PC-3 (cell line): ENCODE measurements around the gene MXD1. TPM values are rescaled to one million over a fixed set of nuclear protein-coding genes. Genes with fewer than 3 reads are reported as not detected.

ENCODE experiments used
- ATAC-seq: fragments of 200-7000 bp; cut with Tn5 transposase; 2 replicates; pipeline ENCODE4 v1.9.1; 2020; ENCODE audit warnings: mild to moderate bottlenecking, moderate library complexity
- BruUV-seq: library from RNA; stranded (reverse); fragments of 400-500 nt; replicated peaks from 2 replicates; lab custom pipeline; 2021; lab: Mats Ljungman, UMichigan
- CTCF ChIA-PET: fragments of 300-600 bp; sonication (Branson Sonifier 250); formaldehyde crosslinking; loops from one replicate; lab custom pipeline; 2022; ENCODE audit warnings: antibody characterized with exemption; lab: Charles Lee
- POLR2A ChIA-PET: fragments of 300-600 bp; sonication (Branson Sonifier 250); formaldehyde crosslinking; loops from one replicate; lab custom pipeline; 2022; ENCODE audit warnings: antibody characterized with exemption; ENCODE audit not compliant: unreplicated experiment; lab: Charles Lee
- DNase-seq: peaks from one replicate; pipeline ENCODE4 v3.0.0-alpha.2; 2015
- H2AFZ ChIP-seq: fragments of 300-600 bp; sonication (generic); 2 replicates; pipeline ENCODE4 v1.6.0; 2016; ENCODE audit warnings: antibody characterized with exemption, low read length
- H3F3A ChIP-seq: fragments of 300-600 bp; sonication (generic); one replicate; pipeline ENCODE4 v1.6.0; 2017; ENCODE audit warnings: antibody characterized with exemption, low read length, control low read depth, mild to moderate bottlenecking; ENCODE audit not compliant: unreplicated experiment
- H3K27ac ChIP-seq: fragments of 300-600 bp; sonication (generic); 2 replicates; pipeline ENCODE4 v1.5.1; 2016; ENCODE audit warnings: mild to moderate bottlenecking, low read length
- H3K27me3 ChIP-seq: fragments of 300-600 bp; sonication (generic); 2 replicates; pipeline ENCODE4 v1.6.1; 2016; ENCODE audit warnings: low read length, mixed read lengths
- H3K36me3 ChIP-seq: fragments of 300-600 bp; sonication (generic); 2 replicates; pipeline ENCODE4 v1.6.1; 2016; ENCODE audit warnings: low read depth, mixed run types, low read length, mixed read lengths
- H3K4me1 ChIP-seq: fragments of 300-600 bp; sonication (generic); 2 replicates; pipeline ENCODE4 v1.5.1; 2016; ENCODE audit warnings: low read length; ENCODE audit not compliant: insufficient read depth
- H3K4me2 ChIP-seq: fragments of 300-600 bp; sonication (generic); 2 replicates; pipeline ENCODE4 v1.6.0; 2016; ENCODE audit warnings: low read length
- H3K4me3 ChIP-seq: fragments of 300-600 bp; sonication (generic); 2 replicates; pipeline ENCODE4 v1.5.1; 2016; ENCODE audit warnings: mild to moderate bottlenecking, low read length, mixed read lengths
- H3K79me2 ChIP-seq: fragments of 300-600 bp; sonication (generic); 2 replicates; pipeline ENCODE4 v1.6.1; 2017; ENCODE audit warnings: low read length, mixed read lengths
- H3K9ac ChIP-seq: fragments of 300-600 bp; sonication (generic); 2 replicates; pipeline ENCODE4 v1.6.0; 2016; ENCODE audit warnings: mild to moderate bottlenecking, low read length
- H3K9me2 ChIP-seq: fragments of 300-600 bp; sonication (generic); replicated peaks from 2 replicates; pipeline ENCODE4 v1.6.1; 2016; ENCODE audit warnings: mixed run types, low read length, mixed read lengths
- H3K9me3 ChIP-seq: fragments of 300-600 bp; sonication (generic); 2 replicates; pipeline ENCODE4 v1.6.1; 2016; ENCODE audit warnings: low read length, mixed read lengths
- H4K20me1 ChIP-seq: fragments of 300-600 bp; sonication (generic); 2 replicates; pipeline ENCODE4 v1.6.1; 2016; ENCODE audit warnings: low read length, mixed read lengths
- EZH2 ChIP-seq: fragments of 300-600 bp; sonication (generic); IDR thresholded peaks from one replicate; pipeline ENCODE4 v1.6.1; 2017; ENCODE audit warnings: antibody characterized with exemption, mild to moderate bottlenecking, low read length; ENCODE audit not compliant: unreplicated experiment
- EZH2phosphoT487 ChIP-seq: fragments of 300-600 bp; sonication (generic); IDR thresholded peaks from 2 replicates; pipeline ENCODE4 v1.6.1; 2018; ENCODE audit warnings: mild to moderate bottlenecking, antibody characterized with exemption, low read length, borderline replicate concordance
- intact Hi-C: fragments of 100-400 bp; cut with micrococcal nuclease; formaldehyde crosslinking; loops from 2 replicates; pipeline ENCODE4 v1.9.0; 2023
- total RNA-seq: library from RNA; depleted of rRNA; stranded (reverse); fragments of >200 nt; gene quantifications from 2 replicates; pipeline ENCODE4 v1.2.3, GENCODE V29; 2014
- TF ChIP-seq, protein P1 (sequence below): fragments of 300-600 bp; sonication (generic); conservative IDR thresholded peaks from 2 replicates; pipeline ENCODE4 v1.5.1; 2017; ENCODE audit warnings: antibody characterized with exemption, low read depth, mild to moderate bottlenecking, low read length

The MXD1 gene
- total RNA-seq, 1 experiment from 2014 or later: 6.8 TPM

DNA sequence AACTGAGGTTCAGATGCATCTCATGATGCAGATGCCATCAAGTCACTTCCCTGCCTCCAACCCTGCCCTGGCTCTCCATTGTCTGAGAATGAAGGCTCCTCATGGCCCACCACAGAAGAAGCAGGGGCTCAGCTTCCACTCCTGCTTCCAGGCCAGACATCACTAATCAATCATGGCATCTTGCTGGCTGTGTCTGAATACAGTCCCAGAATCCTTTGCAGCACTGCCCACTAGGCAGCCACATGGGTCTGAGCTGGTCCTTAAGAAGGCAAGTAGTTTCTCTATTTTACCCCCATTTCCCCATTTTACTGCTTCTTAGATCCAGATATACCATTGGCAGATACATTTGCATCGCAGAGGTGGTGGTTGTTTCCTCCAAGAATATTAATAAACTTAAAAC, 39.2 kb downstream of the MXD1 start:
- Histone ChIP-seq H3K27me3 (no peaks in the 10 kb centered on the region), H3K79me2 (no peaks in the 10 kb centered on the region), H3K4me2 (no peak overlapping the region), H3K36me3 (no peaks in the 10 kb centered on the region), H3K9ac (no peak overlapping the region), H3F3A (no peaks in the 10 kb centered on the region), H3K4me3 (no peak overlapping the region), H4K20me1 (no peaks in the 10 kb centered on the region), H3K9me3 (no peaks in the 10 kb centered on the region), H3K4me1 (no peaks in the 10 kb centered on the region), H3K27ac (no peak overlapping the region), H2AFZ (no peak overlapping the region), H3K9me2 (no peaks in the 10 kb centered on the region)
- ATAC-seq (no peak), DNase-seq (no peak)
- intact Hi-C loops: no loop called here
- no TSS peak for BruUV-seq
- ChIA-PET POLR2A (no interaction called here), CTCF (no interaction called here)
- TF ChIP-seq, protein P1, sequence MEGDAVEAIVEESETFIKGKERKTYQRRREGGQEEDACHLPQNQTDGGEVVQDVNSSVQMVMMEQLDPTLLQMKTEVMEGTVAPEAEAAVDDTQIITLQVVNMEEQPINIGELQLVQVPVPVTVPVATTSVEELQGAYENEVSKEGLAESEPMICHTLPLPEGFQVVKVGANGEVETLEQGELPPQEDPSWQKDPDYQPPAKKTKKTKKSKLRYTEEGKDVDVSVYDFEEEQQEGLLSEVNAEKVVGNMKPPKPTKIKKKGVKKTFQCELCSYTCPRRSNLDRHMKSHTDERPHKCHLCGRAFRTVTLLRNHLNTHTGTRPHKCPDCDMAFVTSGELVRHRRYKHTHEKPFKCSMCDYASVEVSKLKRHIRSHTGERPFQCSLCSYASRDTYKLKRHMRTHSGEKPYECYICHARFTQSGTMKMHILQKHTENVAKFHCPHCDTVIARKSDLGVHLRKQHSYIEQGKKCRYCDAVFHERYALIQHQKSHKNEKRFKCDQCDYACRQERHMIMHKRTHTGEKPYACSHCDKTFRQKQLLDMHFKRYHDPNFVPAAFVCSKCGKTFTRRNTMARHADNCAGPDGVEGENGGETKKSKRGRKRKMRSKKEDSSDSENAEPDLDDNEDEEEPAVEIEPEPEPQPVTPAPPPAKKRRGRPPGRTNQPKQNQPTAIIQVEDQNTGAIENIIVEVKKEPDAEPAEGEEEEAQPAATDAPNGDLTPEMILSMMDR: no peak
- TF ChIP-seq EZH2phosphoT487 (no peak), EZH2 (no peak)

DNA sequence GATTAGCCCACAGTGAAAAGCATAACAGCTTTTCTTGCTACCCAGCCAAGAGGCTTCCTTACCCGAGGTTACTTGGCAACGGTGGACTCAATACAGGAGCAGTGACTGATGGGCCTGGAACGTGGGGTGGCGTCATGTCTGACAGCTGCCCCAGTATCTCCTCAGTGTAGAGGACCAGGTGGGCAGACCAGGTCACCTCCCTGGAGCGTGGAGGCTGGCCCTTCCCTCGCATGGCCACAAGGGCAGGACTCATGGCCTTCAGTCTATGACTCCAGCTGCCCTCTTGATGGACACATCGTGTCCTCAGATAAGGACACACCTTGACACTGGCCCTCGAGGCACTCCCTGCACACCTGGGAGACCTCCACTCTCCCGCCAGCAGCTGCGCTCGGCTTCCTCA, 40.1 kb downstream of the MXD1 start:
- no TSS peak for BruUV-seq
- CTCF ChIA-PET: no interaction called here

DNA sequence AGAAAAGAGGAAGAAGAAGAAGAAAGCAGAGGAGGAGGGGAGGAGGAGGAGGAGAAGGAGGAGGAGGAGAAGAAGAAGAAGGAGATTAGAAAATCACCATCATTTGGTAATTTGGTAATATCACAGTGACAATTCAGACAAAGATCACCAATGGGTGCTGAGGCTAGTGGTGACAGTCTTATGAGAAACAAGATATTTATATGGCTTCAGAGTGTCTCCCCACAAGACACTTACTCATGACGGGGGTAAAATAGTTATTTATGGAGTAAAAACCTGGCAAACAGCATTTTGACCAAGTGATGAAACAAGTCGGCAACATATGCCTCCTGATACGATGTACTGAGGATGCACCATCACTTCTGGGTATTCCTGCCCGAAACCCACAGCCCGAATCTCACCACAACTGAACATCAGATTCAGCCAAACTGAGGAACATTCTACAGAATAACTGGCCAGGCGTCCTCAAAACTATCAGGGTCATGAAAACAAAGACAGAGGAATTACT, 41.6 kb downstream of the MXD1 start:
- Histone ChIP-seq H3F3A (no peaks in the 10 kb centered on the region), H3K27me3 (no peaks in the 10 kb centered on the region), H3K9me3 (no peaks in the 10 kb centered on the region), H3K9me2 (no peaks in the 10 kb centered on the region), H3K27ac (no peak overlapping the region), H3K4me2 (no peak overlapping the region), H2AFZ (no peak overlapping the region), H3K79me2 (no peaks in the 10 kb centered on the region), H3K4me1 (no peaks in the 10 kb centered on the region), H3K9ac (no peak overlapping the region), H3K4me3 (no peak overlapping the region), H4K20me1 (no peaks in the 10 kb centered on the region), H3K36me3 (no peaks in the 10 kb centered on the region)
- ChIA-PET CTCF (no interaction called here), POLR2A (no interaction called here)
- TF ChIP-seq, protein P1: no peak
- no peak for TF ChIP-seq EZH2phosphoT487
- TF ChIP-seq EZH2: no peak
- ATAC-seq (no peak), DNase-seq (no peak)
- intact Hi-C loops: no loop called here
- no TSS peak for BruUV-seq

More for the DNA sequence above, 40.1 kb downstream of the MXD1 start:
- H3K27ac ChIP-seq: no peak overlapping the region
- no peak overlapping the region for H3K4me3 ChIP-seq
- H3K36me3 ChIP-seq: no peaks in the 10 kb centered on the region
- no peaks in the 10 kb centered on the region for H3K4me1 ChIP-seq
- no peak overlapping the region for H2AFZ ChIP-seq
- intact Hi-C loops: no loop called here
- H3K4me2 ChIP-seq: no peak overlapping the region
- no peaks in the 10 kb centered on the region for H3K27me3 ChIP-seq
- H3K9me2 ChIP-seq: no peaks in the 10 kb centered on the region
- TF ChIP-seq EZH2phosphoT487: no peak
- TF ChIP-seq, protein P1: no peak
- TF ChIP-seq EZH2: no peak
- ATAC-seq (no peak), DNase-seq (no peak)
- H3K9me3 ChIP-seq: no peaks in the 10 kb centered on the region
- H3K9ac ChIP-seq: no peak overlapping the region
- no peaks in the 10 kb centered on the region for H4K20me1 ChIP-seq
- POLR2A ChIA-PET: no interaction called here
- H3F3A ChIP-seq: no peaks in the 10 kb centered on the region
- no peaks in the 10 kb centered on the region for H3K79me2 ChIP-seq
